Endothelial cell of umbilical vein (primary cell): ENCODE data around the gene CD101. TPM values are rescaled to one million over a fixed set of nuclear protein-coding genes. Genes with fewer than 3 reads are reported as not detected.

Source experiments
- BruUV-seq: library from RNA; stranded (reverse); fragments of 400-500 nt; replicated peaks from 2 replicates; lab custom pipeline; 2021; lab: Mats Ljungman, UMichigan
- CTCF ChIA-PET: fragments of 300-600, 350-600 bp; sonication (Branson Sonifier 250); formaldehyde crosslinking; loops from one replicate; lab custom pipeline; 2021; ENCODE audit warnings: antibody characterized with exemption, inconsistent platforms; lab: Charles Lee
- POLR2A ChIA-PET: fragments of 300-600, 350-600 bp; sonication (Branson Sonifier 250); formaldehyde crosslinking; loops from one replicate; lab custom pipeline; 2021; ENCODE audit warnings: antibody characterized with exemption, inconsistent platforms; lab: Charles Lee
- DNase-seq: peaks from one replicate; pipeline ENCODE4 v3.0.0-alpha.2; 2011; ENCODE audit warnings: low read depth, low spot score
- FAIRE-seq: peaks from 2 replicates; lab custom pipeline; 2011; peaks lifted over from hg19 to GRCh38; lab: Jason Lieb, UNC
- H2AFZ ChIP-seq: 2 replicates; pipeline ENCODE4 v1.6.0; 2012; ENCODE audit warnings: low read depth, low read length, control low read depth, inconsistent platforms
- H3K27ac ChIP-seq: 2 replicates; pipeline ENCODE4 v1.5.1; 2011; ENCODE audit warnings: low read depth, mild to moderate bottlenecking, control low read depth, low read length, moderate library complexity; ENCODE audit not compliant: insufficient read depth
- H3K27me3 ChIP-seq, 2 experiments: 2 replicates each; pipeline versions ENCODE4 v1.6.0 to v1.6.1; 2011; ENCODE audit warnings: low read length in 2 of 2, mixed read lengths in 1 of 2; ENCODE audit not compliant: control insufficient read depth in 2 of 2, insufficient read depth in 2 of 2
- H3K36me3 ChIP-seq, 2 experiments: 2 replicates in 1 of 2; 3 replicates in 1 of 2; pipeline ENCODE4 v1.5.1; 2011; ENCODE audit warnings: low read length in 2 of 2, mild to moderate bottlenecking in 1 of 2, moderate library complexity in 1 of 2; ENCODE audit not compliant: control insufficient read depth in 2 of 2, insufficient read depth in 2 of 2; ENCODE audit errors: extremely low read depth in 1 of 2
- H3K4me1 ChIP-seq: 3 replicates; pipeline ENCODE4 v1.5.1; 2011; ENCODE audit warnings: mild to moderate bottlenecking, low read length; ENCODE audit not compliant: control insufficient read depth, insufficient read depth; ENCODE audit errors: extremely low read depth
- H3K4me2 ChIP-seq: 2 replicates; pipeline ENCODE4 v1.6.1; 2011; ENCODE audit warnings: low read length, control low read depth, mixed read lengths; ENCODE audit not compliant: insufficient read depth
- H3K4me3 ChIP-seq, 3 experiments: fragments of 200-600 bp in 1 of 3; sonication (generic), shearing (Covaris generic) in 1 of 3; replicated peaks in 1 of 3; 2 replicates each; pipeline ENCODE4 v1.5.1; 2011 to 2016; ENCODE audit warnings: control low read depth in 3 of 3, low read length in 3 of 3, mild to moderate bottlenecking in 2 of 3, inconsistent platforms in 1 of 3, low read depth in 1 of 3, moderate library complexity in 1 of 3; ENCODE audit not compliant: insufficient read depth in 1 of 3
- H3K79me2 ChIP-seq: 2 replicates; pipeline ENCODE4 v1.6.0; 2012; ENCODE audit warnings: low read length, inconsistent platforms; ENCODE audit not compliant: control insufficient read depth, insufficient read depth
- H3K9ac ChIP-seq: replicated peaks from 2 replicates; pipeline ENCODE3; 2011; ENCODE audit warnings: low read length, control low read depth; ENCODE audit not compliant: insufficient read depth; ENCODE audit errors: extremely low read depth
- H3K9me1 ChIP-seq: replicated peaks from 3 replicates; pipeline ENCODE4 v1.6.0; 2011; ENCODE audit warnings: mild to moderate bottlenecking, low read length; ENCODE audit not compliant: control insufficient read depth, insufficient read depth; ENCODE audit errors: extremely low read depth
- H3K9me3 ChIP-seq: replicated peaks from 2 replicates; pipeline ENCODE4 v1.5.1; 2012; ENCODE audit warnings: low read length, inconsistent platforms; ENCODE audit not compliant: control insufficient read depth, insufficient read depth
- H4K20me1 ChIP-seq: replicated peaks from 2 replicates; pipeline ENCODE3; 2011; ENCODE audit warnings: mild to moderate bottlenecking, low read length; ENCODE audit not compliant: control insufficient read depth, insufficient read depth; ENCODE audit errors: extremely low read depth
- MYC ChIP-seq: IDR thresholded peaks from one replicate; pipeline ENCODE4 v1.6.1; 2011; ENCODE audit warnings: mild to moderate bottlenecking, low read depth, low read length
- dilution Hi-C: fragments of 300-500 bp; cut with MboI; formaldehyde crosslinking; loops from one replicate; pipeline ENCODE4 v1.15.0; 2019; ENCODE audit warnings: low sequenced_read_pairs; ENCODE audit not compliant: extremely low pct_ligation_motif_present
- intact Hi-C: fragments of 100-400 bp; cut with micrococcal nuclease; formaldehyde crosslinking; loops from one replicate; pipeline ENCODE4 v1.10.0; 2022
- polyA plus RNA-seq, 4 experiments: library from polyadenylated mRNA; depleted of rRNA in 3 of 4; stranded (reverse) in 3 of 4; unstranded in 1 of 4; fragments of >200 nt; gene quantifications; 2 replicates each; pipeline versions ENCODE4 v1.2.1 to v1.2.3, GENCODE V29; 2011 to 2012; ENCODE audit warnings: missing spikeins in 1 of 4
- small RNA-seq: library from RNA; depleted of rRNA; stranded (forward); fragments of <200 nt; gene quantifications from one replicate; pipeline ENCODE3, GENCODE V24; 2012; ENCODE audit warnings: low replicate concordance, low read depth; ENCODE audit not compliant: insufficient read depth, insufficient read length
- total RNA-seq: library from RNA; stranded (reverse); gene quantifications from 2 replicates; pipeline ENCODE4 v1.2.3, GENCODE V29; 2021

Gene CD101
- total and polyA plus RNA-seq, 2 donors (not counting 3 experiments of a cell fraction or from before 2014, with no cell fraction given), result 0.04 to 0.97 TPM

- no peak for TF ChIP-seq MYC
- FAIRE-seq (no peak), DNase-seq (no peak)
- no peak overlapping the region for H3K4me3 ChIP-seq
- H3K4me2 ChIP-seq, result no peak overlapping the region
- no peaks in the 10 kb centered on the region for H3K9me1 ChIP-seq
- ChIA-PET CTCF (no interaction called here), POLR2A (no interaction called here)
- no peaks in the 10 kb centered on the region for H4K20me1 ChIP-seq
- dilution Hi-C loops, result no loop called here
- H2AFZ ChIP-seq, result no peak overlapping the region
- H3K27ac ChIP-seq, result no peak overlapping the region
- H3K36me3 ChIP-seq, result no peaks in the 10 kb centered on the region
- H3K79me2 ChIP-seq, result no peaks in the 10 kb centered on the region
- no TSS peak for BruUV-seq
- H3K9ac ChIP-seq, result no peak overlapping the region
- no peaks in the 10 kb centered on the region for H3K27me3 ChIP-seq
- no peaks in the 10 kb centered on the region for H3K9me3 ChIP-seq
- no peaks in the 10 kb centered on the region for H3K4me1 ChIP-seq
- intact Hi-C loops, result loop anchor here (10.0 kb wide), 1 partner anchor 741 kb away; no protein-coding TSS in a partner anchor
Observed at GRCh38 chr1:117084231-117084630, 82.7 kb downstream of the CD101 start.

Small RNA genes lying within 50 kb of the gene (small RNA-seq; reads per million reads assigned to genes)
- gene RNA5SP55, result not detected

Other genes starting within 250 kb of the CD101 start
- not detected in 2 replicates for gene CD2, start 247.3 kb upstream of the CD101 start, total RNA-seq
- gene CD2, start 247.3 kb upstream of the CD101 start, polyA plus RNA-seq, result not detected in 2 replicates
- 60.7 and 71.6 TPM in 2 replicates for gene PTGFRN, start 91.8 kb upstream of the CD101 start, total RNA-seq
- 30.6 and 39.6 TPM in 2 replicates for gene PTGFRN, start 91.8 kb upstream of the CD101 start, polyA plus RNA-seq
- gene TTF2, start 58.6 kb downstream of the CD101 start, total RNA-seq, result 44.1 and 44.4 TPM in 2 replicates
- gene TTF2, start 58.6 kb downstream of the CD101 start, polyA plus RNA-seq, result 7.0 and 8.8 TPM in 2 replicates
- 2.9 and 3.3 TPM in 2 replicates for gene TRIM45, start 120.0 kb downstream of the CD101 start, total RNA-seq
- gene TRIM45, start 120.0 kb downstream of the CD101 start, polyA plus RNA-seq, result 3.1 TPM in 2 replicates
- not detected in 2 replicates for gene VTCN1, start 209.2 kb downstream of the CD101 start, total RNA-seq
- gene VTCN1, start 209.2 kb downstream of the CD101 start, polyA plus RNA-seq, result not detected in 2 replicates